HepG2 (cell line): ENCODE measurements around the gene SLC25A20.

ENCODE experiments used
- EP300 ChIP-seq, 3 experiments: sonication (generic) in 1 of 3; formaldehyde crosslinking in 1 of 3; IDR thresholded peaks; 2 replicates each; pipeline versions ENCODE4 v1.5.1 to v1.6.1; 2011 to 2020; ENCODE audit warnings: low read depth in 2 of 3, low read length in 2 of 3, borderline replicate concordance in 1 of 3, improper control_type of control experiment in 1 of 3, mild to moderate bottlenecking in 1 of 3, missing genetic modification reagents in 1 of 3, moderate library complexity in 1 of 3
- FOXM1 ChIP-seq: sonication (generic); formaldehyde crosslinking; IDR thresholded peaks from 2 replicates; pipeline ENCODE4 v1.5.0; 2020; ENCODE audit warnings: missing genetic modification reagents
- HCFC1 ChIP-seq: fragments of 150-350 bp; IDR thresholded peaks from 2 replicates; pipeline ENCODE4 v1.6.1; 2014; ENCODE audit warnings: low read depth, low read length
- JUN ChIP-seq: sonication (generic); formaldehyde crosslinking; IDR thresholded peaks from 2 replicates; pipeline ENCODE4 v1.4.0; 2020; ENCODE audit warnings: mild to moderate bottlenecking, missing genetic modification reagents
- MXI1 ChIP-seq: IDR thresholded peaks from 3 replicates; pipeline ENCODE4 v1.6.1; 2012; ENCODE audit warnings: low read depth, low read length, inconsistent platforms, borderline replicate concordance
- NCOA1 ChIP-seq: sonication (generic); formaldehyde crosslinking; IDR thresholded peaks from 2 replicates; pipeline ENCODE4 v1.9.0; 2021; ENCODE audit warnings: missing genetic modification reagents
- TBL1XR1 ChIP-seq: fragments of 150-350 bp; IDR thresholded peaks from 2 replicates; pipeline ENCODE4 v1.6.1; 2014; ENCODE audit warnings: borderline replicate concordance, low read length; ENCODE audit not compliant: partially characterized antibody
- ZNF282 ChIP-seq: fragments of 450-650 bp; IDR thresholded peaks from 2 replicates; pipeline ENCODE4 v1.6.1; 2018; ENCODE audit not compliant: partially characterized antibody
- TF ChIP-seq, protein P1 (sequence below): sonication (generic); formaldehyde crosslinking; IDR thresholded peaks from 2 replicates; pipeline ENCODE4 v1.5.0; 2020; ENCODE audit warnings: mild to moderate bottlenecking, missing genetic modification reagents, moderate library complexity
- TF ChIP-seq, protein P2 (sequence below), 2 experiments: IDR thresholded peaks; 2 replicates each; pipeline ENCODE4 v1.6.1; 2011 to 2012; ENCODE audit warnings: low read length in 2 of 2, borderline replicate concordance in 1 of 2, low read depth in 1 of 2, mild to moderate bottlenecking in 1 of 2, moderate library complexity in 1 of 2
- TF ChIP-seq, protein P3 (sequence below): sonication (generic); formaldehyde crosslinking; conservative IDR thresholded peaks from 2 replicates; pipeline ENCODE4 v1.4.0; 2020; ENCODE audit warnings: missing genetic modification reagents

DNA sequence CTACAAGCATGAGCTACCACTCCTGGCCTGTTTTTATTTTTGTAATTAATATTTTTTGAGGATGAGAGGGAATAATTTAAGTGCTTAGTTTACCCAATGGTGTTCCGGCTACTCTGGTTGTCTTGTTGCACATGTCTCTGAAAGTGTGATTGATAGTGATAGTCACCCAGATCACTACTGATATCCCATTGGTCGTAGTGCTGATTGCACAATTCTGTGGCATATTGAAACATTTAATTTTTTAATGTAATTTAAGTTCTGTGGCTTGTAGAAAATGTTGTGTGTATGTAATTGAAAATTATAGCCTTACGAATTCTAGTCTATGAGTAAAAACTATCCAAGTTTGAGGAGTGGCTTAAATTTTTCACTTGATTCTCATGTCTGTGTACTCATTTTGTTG lies 31.9 kb upstream of the SLC25A20 start:
- TF ChIP-seq EP300 (IDR thresholded peaks at IDR 0.05; ENCODE audit: low read depth in 2 of 2, low read length in 2 of 2) = no peak
- TF ChIP-seq EP300 (CRISPR knock-in tag; IDR thresholded peaks at IDR 0.05; ENCODE audit: borderline replicate concordance) = no peak
- TF ChIP-seq, protein P1, sequence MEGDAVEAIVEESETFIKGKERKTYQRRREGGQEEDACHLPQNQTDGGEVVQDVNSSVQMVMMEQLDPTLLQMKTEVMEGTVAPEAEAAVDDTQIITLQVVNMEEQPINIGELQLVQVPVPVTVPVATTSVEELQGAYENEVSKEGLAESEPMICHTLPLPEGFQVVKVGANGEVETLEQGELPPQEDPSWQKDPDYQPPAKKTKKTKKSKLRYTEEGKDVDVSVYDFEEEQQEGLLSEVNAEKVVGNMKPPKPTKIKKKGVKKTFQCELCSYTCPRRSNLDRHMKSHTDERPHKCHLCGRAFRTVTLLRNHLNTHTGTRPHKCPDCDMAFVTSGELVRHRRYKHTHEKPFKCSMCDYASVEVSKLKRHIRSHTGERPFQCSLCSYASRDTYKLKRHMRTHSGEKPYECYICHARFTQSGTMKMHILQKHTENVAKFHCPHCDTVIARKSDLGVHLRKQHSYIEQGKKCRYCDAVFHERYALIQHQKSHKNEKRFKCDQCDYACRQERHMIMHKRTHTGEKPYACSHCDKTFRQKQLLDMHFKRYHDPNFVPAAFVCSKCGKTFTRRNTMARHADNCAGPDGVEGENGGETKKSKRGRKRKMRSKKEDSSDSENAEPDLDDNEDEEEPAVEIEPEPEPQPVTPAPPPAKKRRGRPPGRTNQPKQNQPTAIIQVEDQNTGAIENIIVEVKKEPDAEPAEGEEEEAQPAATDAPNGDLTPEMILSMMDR (CRISPR knock-in tag) = no peak
- no peak for TF ChIP-seq ZNF282
- TF ChIP-seq, protein P2, sequence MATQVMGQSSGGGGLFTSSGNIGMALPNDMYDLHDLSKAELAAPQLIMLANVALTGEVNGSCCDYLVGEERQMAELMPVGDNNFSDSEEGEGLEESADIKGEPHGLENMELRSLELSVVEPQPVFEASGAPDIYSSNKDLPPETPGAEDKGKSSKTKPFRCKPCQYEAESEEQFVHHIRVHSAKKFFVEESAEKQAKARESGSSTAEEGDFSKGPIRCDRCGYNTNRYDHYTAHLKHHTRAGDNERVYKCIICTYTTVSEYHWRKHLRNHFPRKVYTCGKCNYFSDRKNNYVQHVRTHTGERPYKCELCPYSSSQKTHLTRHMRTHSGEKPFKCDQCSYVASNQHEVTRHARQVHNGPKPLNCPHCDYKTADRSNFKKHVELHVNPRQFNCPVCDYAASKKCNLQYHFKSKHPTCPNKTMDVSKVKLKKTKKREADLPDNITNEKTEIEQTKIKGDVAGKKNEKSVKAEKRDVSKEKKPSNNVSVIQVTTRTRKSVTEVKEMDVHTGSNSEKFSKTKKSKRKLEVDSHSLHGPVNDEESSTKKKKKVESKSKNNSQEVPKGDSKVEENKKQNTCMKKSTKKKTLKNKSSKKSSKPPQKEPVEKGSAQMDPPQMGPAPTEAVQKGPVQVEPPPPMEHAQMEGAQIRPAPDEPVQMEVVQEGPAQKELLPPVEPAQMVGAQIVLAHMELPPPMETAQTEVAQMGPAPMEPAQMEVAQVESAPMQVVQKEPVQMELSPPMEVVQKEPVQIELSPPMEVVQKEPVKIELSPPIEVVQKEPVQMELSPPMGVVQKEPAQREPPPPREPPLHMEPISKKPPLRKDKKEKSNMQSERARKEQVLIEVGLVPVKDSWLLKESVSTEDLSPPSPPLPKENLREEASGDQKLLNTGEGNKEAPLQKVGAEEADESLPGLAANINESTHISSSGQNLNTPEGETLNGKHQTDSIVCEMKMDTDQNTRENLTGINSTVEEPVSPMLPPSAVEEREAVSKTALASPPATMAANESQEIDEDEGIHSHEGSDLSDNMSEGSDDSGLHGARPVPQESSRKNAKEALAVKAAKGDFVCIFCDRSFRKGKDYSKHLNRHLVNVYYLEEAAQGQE (IDR thresholded peaks at IDR 0.05; ENCODE audit: borderline replicate concordance in 1 of 2, low read depth in 1 of 2, low read length in 2 of 2) = no peak
- no peak for TF ChIP-seq FOXM1 (CRISPR knock-in tag)
- TF ChIP-seq HCFC1 = no peak
- TF ChIP-seq TBL1XR1 = no peak
- no peak for TF ChIP-seq JUN (CRISPR knock-in tag)
- no peak for TF ChIP-seq NCOA1 (CRISPR knock-in tag)
- no peak for TF ChIP-seq MXI1
- TF ChIP-seq, protein P3, sequence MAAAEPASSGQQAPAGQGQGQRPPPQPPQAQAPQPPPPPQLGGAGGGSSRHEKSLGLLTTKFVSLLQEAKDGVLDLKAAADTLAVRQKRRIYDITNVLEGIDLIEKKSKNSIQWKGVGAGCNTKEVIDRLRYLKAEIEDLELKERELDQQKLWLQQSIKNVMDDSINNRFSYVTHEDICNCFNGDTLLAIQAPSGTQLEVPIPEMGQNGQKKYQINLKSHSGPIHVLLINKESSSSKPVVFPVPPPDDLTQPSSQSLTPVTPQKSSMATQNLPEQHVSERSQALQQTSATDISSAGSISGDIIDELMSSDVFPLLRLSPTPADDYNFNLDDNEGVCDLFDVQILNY = no peak
